Esophagus muscularis mucosa (tissue), 3 donors: ENCODE results near the gene SLC9A5.

Experiments used
- CTCF ChIP-seq, 3 experiments: fragments of 200-600 bp in 2 of 3; fragments of 450-650 bp in 1 of 3; sonication (generic) in 2 of 3; IDR thresholded peaks; one replicate each; pipeline ENCODE4 v1.5.1; 2017 to 2019; ENCODE audit warnings: antibody characterized with exemption in 3 of 3, mild to moderate bottlenecking in 2 of 3, moderate library complexity in 1 of 3
- POLR2A ChIP-seq: fragments of 450-650 bp; IDR thresholded peaks from one replicate; pipeline ENCODE4 v1.6.1; 2017; ENCODE audit warnings: antibody characterized with exemption, moderate library complexity, mild to moderate bottlenecking, low read depth

- no peak for TF ChIP-seq CTCF (IDR thresholded peaks at IDR 0.05)
- TF ChIP-seq POLR2A: no peak
Measured at GRCh38 chr16:67228034-67228785, 20.6 kb upstream of the SLC9A5 start.
